GM12864 (cell line): ENCODE results near the gene ZNF343.

Experiments used
- DNase-seq: peaks from one replicate; pipeline ENCODE4 v3.0.0-alpha.2; 2011; ENCODE audit warnings: low read depth
- H3K4me3 ChIP-seq: 2 replicates; pipeline ENCODE4 v1.5.1; 2011; ENCODE audit warnings: mild to moderate bottlenecking, low read depth, low read length, control low read depth
- CTCF ChIP-seq: IDR thresholded peaks from 2 replicates; pipeline ENCODE4 v1.5.1; 2011; ENCODE audit warnings: low read depth, mild to moderate bottlenecking, moderate library complexity, low read length, control low read depth, inconsistent platforms; ENCODE audit errors: missing control alignments

ZNF343 gene

DNA sequence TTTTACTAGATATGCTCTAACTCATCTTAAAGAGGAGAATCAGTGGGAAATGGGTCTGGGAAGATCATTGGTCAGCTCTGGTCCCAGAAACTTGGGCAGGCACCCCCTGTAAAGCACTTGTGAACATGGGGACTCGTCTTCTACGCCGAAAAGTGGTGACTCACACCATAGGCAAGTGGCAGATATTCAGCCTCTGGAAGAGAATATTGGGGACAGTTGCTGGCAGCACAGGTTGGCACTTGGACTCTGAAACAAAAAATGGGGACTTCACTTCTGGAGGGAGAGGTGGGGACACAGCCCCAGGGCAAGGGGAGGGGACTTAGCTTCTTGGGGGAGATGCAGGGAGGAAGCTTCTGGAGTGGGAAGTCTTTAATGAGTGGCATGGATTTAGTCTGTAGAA, 11.9 kb upstream of the ZNF343 start:
- DNase-seq: no peak
- no peak for TF ChIP-seq CTCF
- no peak overlapping the region for H3K4me3 ChIP-seq

- no peak overlapping the region for H3K4me3 ChIP-seq
- TF ChIP-seq CTCF: no peak
- no peak for DNase-seq
Observed at GRCh38 chr20:2519115-2519809, 10.5 kb upstream of the ZNF343 start.

- H3K4me3 ChIP-seq: no peak overlapping the region
- no peak for DNase-seq
- no peak for TF ChIP-seq CTCF
Observed at GRCh38 chr20:2518558-2518957, 9.8 kb upstream of the ZNF343 start.

DNA sequence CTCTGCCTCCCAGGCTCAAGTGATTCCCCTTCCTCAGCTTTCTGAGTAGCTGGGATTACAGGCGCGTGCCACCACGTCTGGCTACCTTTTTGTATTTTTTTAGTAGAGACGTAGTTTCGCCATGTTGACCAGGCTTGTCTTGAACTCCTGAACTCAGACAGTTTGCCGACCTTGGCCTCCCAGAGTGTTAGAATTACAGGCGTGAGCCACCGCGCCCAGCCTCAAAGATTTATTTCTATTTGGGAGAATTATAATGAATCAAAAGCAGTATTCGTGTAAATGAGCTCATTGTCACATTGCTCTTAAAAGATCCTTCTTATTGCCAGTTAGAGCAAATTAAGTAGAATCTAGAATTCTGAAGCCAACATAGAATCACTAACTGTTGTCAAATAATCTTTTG, 9.4 kb upstream of the ZNF343 start:
- TF ChIP-seq CTCF: no peak
- DNase-seq: no peak
- H3K4me3 ChIP-seq: no peak overlapping the region

- H3K4me3 ChIP-seq: no peak overlapping the region
- TF ChIP-seq CTCF: no peak
- DNase-seq: no peak
Observed at GRCh38 chr20:2516399-2516798, 7.7 kb upstream of the ZNF343 start.

- TF ChIP-seq CTCF: no peak
- H3K4me3 ChIP-seq: no peak overlapping the region
- no peak for DNase-seq
Observed at GRCh38 chr20:2515203-2515602, 6.5 kb upstream of the ZNF343 start.

DNA sequence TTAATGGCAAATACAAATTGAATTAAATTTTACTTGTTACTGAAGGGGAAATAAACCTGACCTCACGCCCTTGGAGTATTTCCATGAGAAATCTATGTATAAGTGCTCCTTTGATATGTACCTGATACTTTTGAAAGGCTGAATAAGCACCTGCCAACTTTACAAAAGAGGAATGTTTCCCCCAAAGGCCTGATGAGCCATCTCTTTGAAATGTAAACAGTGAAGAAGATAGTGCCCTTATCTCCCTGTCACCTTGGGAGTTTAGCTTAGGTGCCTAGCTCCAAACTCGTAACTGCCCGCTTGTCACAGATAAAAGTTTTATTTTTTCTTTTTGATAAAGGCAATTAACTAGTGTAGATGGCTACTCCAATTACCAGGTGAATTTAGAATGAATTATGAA, 1.1 kb upstream of the ZNF343 start:
- no peak for TF ChIP-seq CTCF
- H3K4me3 ChIP-seq: no peak overlapping the region
- no peak for DNase-seq
